ENCODE measurements around the gene INPP5A.
"Not testable (repeated sequence)": the region's sequence is repeated elsewhere in the genome, so short reads cannot be mapped to it uniquely, and the experiment has no call there.

Gene INPP5A

DNA sequence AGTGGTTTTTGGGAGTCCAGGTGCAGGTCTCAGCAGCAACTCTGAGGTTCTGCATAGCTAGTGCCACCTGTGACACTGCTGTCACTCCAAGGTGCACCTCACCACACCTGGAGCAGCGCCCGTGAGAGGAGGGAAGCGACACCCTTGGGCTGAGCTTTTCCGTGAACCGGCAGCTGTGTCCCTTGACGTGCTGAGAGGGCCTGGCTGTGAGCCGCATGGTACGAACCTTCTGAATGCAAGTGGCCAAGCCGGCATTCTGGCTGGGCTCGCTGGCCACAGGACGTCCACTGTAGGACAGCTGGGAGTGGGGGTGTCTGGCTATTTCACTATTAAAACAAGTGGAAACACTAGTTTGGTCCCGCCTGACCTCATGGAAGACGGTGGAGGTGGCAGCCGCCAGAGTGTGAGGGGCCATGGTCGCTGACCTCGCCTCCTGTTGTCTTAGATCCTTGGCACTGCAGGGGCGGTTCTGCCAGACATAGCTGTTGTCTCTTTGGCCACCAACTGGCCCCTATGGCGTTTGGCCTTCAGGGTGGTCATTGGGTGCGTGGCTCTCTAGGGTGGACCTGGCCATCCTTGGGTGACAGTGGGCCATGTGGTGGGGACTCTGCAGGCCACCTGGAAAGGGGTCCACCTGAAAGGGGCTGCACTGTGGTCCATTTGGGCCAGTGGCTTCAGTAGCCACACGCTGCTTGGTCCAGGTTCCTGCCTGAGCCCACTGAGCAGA lies 12.9 kb downstream of the INPP5A start:
- no peak for DNase-seq

GRCh38 chr10:132551093-132551807 lies 13.7 kb downstream of the INPP5A start:
- DNase-seq = peak; percentile 42

DNA sequence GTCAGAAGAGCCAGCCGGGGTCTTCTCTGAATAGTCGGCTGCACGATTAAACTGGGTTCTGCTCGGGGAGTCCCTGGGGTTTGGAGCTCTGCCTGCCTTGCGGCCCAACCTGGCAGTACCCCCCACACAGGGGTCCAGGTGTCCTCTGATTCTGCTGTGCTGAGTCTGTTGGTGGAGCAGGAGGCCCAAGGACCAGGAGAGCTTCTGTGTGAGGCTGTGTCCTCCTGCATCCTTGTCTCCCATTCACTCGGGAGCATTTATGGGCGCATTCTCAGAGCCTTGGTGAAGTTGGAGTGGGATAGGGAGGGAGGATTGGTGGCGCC lies 14.2 kb downstream of the INPP5A start:
- DNase-seq = no peak

DNA sequence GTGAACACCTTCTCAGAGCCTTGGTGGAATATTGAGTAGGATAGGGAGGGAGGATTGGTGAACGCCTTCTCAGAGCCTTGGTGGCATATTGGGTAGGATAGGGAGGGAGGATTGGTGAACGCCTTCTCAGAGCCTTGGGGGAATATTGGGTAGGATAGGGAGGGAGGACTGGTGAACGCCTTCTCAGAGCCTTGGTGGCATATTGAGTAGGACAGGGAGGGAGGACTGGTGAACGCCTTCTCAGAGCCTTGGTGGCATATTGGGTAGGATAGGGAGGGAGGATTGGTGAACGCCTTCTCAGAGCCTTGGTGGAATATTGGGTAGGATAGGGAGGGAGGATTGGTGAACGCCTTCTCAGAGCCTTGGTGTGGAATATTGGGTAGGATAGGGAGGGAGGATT lies 15.0 kb downstream of the INPP5A start:
- not testable (repeated sequence) for DNase-seq

DNA sequence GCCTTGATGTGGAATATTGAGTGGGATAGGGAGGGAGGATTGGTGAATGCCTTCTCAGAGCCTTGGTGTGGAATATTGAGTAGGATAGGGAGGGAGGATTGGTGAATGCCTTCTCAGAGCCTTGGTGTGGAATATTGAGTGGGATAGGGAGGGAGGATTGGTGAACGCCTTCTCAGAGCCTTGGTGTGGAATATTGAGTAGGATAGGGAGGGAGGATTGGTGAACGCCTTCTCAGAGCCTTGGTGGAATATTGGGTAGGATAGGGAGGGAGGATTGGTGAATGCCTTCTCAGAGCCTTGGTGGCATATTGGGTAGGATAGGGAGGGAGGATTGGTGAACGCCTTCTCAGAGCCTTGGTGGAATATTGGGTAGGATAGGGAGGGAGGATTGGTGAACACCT lies 16.0 kb downstream of the INPP5A start:
- not testable (repeated sequence) for DNase-seq

GRCh38 chr10:132554053-132554990 lies 16.7 kb downstream of the INPP5A start:
- DNase-seq = no peak

- no peak for DNase-seq
Observed at GRCh38 chr10:132554991-132555647, 17.5 kb downstream of the INPP5A start.

DNA sequence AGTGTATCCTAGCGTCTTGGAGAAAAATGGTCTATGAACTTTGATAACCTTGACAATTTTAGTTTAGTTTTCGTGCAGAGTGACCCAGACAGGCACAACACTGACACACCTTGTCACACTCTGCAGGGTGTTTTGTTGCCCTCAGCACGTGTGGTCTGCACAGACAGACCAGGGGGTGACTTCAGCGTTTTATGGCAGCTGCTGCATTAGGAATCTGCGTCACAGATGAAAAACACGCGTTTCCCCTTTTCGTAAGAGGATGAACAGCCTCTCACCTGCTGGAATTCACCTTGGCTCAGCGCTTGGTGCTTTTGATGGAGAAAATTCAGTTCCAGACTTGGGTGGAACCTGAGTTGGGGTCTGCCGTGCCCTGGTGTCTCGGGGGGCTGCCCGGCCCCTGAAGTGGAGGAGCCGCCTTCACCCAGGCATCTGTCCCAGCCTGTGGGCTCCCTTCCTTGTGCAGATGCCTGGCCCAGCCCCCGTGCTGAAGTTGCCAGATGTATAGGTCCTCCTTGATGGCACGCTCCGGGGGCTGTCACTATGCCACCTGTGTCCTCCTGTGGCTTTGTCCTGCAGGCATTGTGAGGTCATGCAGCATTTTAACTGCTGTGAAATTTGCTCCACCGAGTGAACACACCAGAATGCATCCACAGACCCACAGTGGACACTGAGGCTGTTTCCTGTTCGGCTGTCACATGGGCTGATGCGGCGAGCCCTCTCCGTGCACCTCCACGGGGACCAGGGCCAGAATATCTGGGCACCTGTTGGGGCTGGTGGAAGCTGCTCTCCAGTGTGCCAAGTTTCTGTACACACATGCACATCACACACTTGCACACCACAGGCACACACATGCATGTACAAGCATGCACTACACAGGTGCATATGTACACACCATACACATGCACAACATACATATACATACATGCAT lies 18.3 kb downstream of the INPP5A start:
- DNase-seq = no peak

DNA sequence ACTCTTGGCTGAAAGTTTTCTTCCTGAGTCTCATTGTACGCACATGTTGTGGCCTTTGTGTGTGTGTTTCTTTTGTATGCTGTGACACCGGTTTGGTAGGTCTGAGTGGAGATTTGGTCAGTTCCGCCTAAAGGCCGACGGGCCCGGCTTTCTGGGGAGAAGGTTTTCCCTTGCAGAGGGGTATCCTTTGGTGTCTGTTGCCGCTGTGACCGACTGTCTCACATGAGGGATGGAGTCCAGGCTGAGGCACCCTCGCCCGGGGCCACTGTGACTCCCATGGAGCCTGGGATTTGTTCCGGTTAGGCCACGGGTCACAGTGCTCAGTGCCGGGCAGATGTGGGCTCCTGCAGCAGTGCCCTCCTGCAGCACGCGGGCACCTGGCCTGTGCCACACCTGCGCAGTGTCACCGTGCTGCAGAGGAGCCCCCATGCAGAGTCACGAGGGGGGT lies 19.4 kb downstream of the INPP5A start:
- DNase-seq = no peak

GRCh38 chr10:132557696-132558515 lies 20.3 kb downstream of the INPP5A start:
- no peak for DNase-seq

GRCh38 chr10:132558516-132559413 lies 21.2 kb downstream of the INPP5A start:
- DNase-seq = no peak

DNA sequence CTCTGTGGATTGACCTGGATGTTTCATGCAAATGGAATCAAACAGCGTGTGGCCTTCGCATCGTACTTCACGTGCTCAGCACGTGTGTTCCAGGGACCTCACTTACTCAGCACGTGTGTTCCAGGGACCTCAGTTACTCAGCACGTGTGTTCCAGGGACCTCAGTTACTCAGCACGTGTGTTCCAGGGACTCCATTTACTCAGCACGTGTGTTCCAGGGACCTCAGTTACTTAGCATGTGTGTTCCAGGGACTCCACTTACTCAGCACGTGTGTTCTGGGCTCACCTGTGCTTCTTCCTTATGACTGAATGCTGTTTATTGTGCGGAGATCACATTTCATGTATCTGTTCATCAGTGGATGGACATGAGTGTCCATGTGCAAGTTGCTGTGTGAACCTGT lies 22.0 kb downstream of the INPP5A start:
- DNase-seq = no peak

DNA sequence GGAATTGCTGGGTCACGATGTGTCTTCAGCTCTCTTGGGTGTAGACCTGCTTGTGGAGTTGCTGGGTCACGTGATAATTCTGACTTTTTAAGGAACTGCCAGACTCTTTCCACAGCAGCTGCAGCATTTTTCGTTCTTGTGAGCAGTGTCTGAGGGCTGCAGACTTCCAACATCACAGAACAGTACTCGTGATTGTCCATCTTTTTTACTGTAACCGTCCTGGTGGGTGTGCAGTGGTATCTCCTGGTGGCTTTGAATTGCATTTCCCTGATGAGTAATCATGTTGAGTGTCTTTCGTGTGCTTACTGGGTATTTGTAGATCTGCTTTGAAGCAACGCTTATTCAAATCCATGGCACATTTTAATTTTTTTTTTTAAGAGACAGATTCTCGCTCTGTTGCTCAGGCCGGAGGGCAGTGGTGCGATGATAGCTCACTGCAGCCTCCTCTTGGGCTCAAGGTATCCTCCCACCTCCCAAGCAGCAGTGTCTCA lies 22.7 kb downstream of the INPP5A start:
- no peak for DNase-seq

DNA sequence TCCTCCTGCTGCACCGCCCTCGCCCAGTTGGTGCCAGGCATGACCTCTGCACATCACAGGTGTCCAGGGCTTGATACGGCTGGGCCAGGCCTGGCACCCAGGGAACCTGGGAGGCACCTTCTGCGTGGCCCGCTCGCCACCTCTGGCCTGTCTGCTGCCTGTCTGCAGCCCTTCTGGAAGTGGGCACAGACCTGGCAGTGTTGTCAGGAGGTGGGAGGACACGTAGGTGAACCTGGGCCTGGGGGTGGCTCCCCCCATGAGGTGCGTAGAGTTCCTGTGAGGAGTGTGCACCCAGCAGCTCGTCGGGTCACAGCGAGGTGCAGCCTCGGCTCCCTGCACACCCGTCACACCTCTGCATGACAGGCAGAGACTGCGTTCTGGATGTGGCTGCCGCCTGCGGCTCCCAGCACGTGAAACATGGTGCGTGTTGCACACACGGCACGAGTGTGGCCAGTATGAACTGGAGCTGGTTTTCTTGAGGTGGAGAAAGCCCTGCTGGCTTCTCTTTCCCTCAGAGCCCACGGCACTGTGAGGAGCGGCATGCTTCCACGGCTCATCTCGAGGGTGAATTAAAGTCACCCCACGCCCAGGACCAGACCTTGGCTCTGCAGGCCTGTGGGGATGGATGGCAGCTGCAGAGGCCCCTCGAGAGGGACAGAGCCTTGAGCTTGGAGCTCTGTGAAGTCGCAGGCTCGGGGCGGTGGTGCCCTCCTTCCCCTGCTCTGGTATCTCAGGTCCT lies 24.8 kb downstream of the INPP5A start:
- DNase-seq = no peak

- no peak for DNase-seq
Observed at GRCh38 chr10:132562916-132563456, 25.4 kb downstream of the INPP5A start.

- no peak for DNase-seq
Observed at GRCh38 chr10:132563485-132564248, 26.1 kb downstream of the INPP5A start.

GRCh38 chr10:132564249-132564605 lies 26.6 kb downstream of the INPP5A start:
- DNase-seq = no peak

DNA sequence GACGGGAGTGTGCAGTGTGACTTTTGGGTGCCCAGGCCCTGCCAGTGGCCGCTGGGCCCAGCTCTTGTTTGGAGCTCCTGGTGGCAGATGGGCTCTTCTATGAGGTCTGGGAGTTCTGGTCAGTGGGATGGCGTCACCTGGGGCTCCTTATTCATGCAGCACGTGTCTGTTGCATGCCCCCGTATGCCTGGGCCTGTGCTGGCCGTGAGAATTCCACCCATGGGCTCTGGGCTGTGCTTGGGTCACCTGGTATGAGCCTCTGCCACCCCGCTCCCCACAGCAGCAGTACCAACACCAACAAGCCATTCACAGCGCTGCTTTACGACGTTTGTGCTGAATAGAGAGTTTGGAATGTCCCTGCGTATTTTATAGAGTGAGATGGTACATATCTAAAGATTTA lies 27.1 kb downstream of the INPP5A start:
- DNase-seq = no peak
